ENCODE measurements around the gene C9orf43.
"Not testable (repeated sequence)": the region's sequence is repeated elsewhere in the genome, so short reads cannot be mapped to it uniquely, and the experiment has no call there.

Gene C9orf43

DNA sequence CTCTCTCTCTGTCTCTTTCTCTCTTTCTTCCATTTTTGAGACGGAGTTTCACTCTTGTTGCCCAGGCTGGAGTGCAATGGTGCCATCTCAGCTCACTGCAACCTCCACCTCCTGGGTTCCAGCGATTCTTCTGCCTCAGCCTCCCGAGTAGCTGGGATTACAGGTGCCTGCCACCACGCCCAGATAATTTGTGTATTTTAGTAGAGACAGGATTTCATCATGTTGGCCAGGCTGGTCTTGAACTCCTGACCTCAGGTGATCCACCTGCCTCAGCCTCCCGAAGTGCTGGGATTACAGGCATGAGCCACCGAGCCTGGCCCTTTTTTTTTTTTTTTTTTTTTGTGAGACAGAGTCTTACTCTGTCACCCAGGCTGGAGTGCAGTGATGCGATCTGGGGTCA, 29.1 kb upstream of the C9orf43 start:
- DNase-seq (ENCODE audit: low read depth), result not testable (repeated sequence)

DNA sequence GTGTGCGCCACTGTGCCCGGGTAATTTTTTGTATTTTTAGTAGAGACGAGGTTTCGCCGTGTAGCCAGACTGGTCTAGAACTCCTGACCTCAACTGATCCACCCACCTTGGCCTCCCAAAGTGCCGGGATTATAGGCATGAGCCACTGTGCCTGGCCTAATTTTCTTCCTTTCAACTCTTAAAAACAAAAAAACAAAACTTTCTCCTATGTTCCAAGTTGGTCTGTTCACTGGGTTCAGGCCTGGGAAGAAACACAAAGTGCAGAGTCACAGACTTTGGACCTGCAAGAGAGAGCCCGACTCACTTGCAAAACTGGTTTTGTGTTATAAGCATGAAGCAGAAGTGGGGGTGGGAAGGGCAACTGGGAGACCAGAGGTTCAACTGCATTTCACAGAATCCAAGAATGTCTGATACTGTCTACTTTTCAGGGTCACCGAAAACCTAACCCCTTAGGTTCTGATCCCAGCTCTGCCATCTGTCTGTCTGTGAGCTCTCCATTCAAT, 28.6 kb upstream of the C9orf43 start:
- no peak for DNase-seq (ENCODE audit: low read depth)

DNA sequence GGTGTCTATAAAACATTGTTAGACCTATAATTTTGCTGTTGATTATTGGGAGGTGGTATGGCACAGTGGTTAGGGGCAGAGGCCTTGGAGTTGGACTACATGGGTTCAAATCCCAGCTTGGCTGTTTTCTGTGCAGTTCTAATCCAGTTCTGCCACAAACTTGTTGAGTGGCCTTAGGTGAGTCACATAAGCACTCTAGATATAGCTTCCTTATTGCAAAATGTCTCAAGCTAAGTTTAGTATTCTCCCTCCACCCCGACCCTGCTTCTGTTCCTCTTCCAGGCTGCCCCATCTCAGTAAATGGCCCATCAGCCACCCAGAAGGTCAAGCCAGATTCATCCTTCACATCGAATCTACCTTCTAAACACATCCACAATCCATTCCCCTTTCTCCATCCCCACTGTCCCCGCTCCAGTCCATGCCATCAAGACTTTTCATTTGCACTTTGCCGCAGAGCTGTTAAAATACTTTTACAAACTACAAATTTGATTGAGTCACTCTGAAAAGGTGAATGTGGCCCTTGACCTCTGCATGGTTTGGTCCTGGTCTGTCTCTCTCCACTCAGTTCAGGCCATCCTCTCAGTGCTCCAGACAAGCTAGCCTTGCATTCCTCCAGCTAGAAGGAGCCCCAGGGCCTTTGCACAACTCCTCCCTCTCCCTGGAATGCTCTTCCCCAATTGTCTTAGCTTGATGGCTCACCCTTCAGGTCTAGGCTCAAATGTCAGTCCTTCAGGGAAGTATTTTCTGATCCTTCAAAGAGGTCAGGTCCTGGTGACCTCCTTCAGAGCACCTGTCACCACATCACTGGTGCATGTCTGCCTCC, 23.8 kb upstream of the C9orf43 start:
- no peak for DNase-seq (ENCODE audit: low read depth)

DNA sequence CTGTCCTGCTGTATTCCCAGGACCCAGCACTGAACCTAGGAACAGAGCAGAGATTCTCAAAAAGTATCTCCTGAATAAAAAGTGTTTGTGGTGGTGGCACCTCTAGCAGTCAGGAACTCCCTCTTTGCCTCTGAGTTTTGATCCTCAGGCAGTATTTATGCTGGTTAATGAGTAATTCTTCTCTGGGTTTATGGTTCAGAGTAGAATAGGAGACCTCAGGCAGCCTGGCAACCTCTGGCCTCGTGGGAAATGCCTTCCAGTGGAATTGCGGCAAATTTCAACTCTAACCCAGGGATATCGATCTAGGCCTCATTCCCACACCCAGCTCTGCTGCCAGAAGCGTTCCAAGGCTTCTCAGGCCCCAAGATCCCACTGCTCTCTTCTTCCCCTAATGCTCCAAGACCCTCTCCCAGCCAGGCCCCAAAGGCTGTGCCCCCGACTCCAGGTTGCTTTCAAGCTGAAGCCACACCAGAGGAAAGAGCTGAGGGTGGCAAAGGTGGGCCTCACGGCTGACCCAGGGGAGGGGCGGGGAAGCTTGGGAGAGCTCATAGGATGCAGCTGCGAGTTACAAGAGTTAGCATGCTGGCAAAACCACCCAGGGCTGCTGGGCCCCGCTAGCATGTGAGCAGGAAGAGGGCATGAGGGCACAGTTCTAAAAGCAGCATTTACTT, 22.9 kb upstream of the C9orf43 start:
- no peak for DNase-seq (ENCODE audit: low read depth)

DNA sequence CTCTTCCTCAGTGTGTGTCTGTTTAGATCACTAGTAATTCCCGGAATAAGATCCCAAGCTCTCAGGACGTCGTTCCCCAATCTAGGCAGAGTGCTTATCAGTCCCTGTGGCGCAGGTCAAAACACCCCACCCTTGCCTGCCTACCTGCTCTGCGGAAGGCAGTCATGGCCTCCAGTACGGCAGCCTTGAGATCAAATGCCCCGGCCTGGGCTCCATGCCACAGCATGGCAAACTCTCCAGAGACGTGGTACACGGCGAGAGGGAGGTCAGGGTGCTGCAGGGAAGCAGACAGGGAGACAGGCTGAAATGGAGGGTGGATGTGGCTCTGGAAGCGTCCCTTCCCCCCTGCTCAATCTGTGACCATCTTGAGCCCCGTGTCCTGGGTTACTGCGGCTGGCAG, 21.7 kb upstream of the C9orf43 start:
- DNase-seq (ENCODE audit: low read depth), result no peak

DNA sequence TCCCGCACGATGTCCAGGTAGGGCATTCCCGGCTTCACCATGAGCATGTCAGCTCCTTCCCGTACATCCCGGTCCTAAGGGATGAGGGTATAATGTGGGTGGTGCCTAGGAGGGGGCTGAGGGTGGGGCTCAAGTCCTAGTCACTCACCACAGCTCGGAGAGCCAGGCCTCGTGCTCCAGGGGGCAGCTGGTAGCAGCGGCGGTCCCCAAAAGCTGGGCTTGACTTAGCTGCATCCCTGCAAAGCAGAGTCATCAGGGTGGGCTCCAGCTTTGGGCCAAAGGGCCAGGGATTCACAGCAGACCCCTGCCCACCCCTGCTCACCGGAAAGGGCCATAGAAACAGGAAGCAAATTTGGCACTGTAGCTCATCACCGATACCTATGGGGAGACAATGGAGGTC, 21.1 kb upstream of the C9orf43 start:
- DNase-seq (ENCODE audit: low read depth), result no peak

DNA sequence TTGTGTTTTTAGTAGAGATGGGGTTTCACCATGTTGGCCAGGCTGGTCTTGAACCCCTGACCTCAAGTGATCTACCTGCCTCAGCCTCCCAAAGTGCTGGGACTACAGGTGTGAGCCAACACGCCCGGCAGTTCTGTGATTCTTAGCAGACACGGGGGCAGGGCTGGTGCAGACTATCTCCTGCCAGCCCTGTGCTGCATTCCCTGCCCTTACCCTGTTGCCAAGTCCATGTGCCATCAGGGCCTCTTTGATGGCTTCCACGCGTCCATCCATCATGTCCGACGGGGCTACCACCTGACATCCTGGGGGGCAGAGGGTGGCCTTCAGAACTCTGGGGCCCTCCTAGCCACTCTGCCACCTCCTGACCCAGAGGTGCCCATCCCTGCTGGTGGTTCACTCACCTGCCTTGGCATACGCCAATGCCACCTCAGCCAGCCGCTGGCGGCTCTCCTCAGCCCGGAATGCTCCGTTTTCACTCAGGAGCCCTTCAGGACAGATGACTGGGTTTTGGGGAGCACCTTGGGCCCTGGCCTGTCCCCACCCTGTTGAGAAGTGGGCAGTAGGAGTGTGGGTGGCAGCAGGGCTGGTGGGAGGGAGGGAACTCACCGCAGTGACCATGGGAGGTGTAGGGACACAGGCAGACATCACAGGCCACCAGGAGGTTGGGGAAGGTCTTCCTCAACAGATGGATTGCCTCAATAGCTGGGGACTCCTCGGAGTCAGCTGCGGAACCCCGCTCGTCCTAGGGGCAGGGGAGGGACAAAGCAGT, 20.2 kb upstream of the C9orf43 start:
- DNase-seq (ENCODE audit: low read depth), result no peak

DNA sequence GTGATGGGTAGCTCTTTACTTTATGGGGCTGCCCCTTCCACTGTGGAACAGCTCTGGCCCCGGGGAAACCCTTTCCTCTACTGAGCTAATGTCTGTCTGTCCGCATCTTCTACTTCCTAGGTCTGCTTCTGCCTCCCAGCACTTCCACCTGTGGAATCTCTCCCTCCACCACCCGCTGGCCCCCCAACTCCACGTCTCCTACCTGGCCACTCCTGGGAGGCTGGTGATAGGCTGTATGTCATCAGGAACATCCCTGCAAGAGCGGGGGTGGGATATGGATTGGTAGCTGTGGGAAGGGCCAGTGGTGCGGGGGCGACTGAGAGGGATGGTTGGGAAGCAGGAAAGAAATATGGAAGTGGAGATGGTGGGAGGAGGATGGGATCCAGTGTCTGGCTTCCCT, 18.6 kb upstream of the C9orf43 start:
- DNase-seq (ENCODE audit: low read depth), result no peak

DNA sequence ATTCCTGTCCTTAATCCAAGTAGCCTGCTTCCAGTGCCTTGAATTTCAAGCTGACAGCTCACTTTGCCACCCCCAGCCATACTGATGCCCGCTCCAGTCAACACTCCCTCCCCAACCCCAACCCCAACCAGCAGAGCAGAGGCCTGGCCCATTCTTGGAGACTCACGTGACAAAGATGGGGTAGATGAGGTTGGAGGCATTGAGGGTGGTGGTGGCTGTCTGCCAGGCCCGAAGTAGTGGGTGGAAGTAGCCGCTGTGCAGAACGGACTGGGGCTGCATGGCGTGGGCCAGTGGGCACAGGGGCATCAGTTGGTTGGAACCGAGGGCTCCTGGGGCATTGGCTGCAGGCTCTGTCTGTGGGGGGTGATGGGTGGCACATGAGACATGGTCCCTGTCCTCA, 17.3 kb upstream of the C9orf43 start:
- no peak for DNase-seq (ENCODE audit: low read depth)

DNA sequence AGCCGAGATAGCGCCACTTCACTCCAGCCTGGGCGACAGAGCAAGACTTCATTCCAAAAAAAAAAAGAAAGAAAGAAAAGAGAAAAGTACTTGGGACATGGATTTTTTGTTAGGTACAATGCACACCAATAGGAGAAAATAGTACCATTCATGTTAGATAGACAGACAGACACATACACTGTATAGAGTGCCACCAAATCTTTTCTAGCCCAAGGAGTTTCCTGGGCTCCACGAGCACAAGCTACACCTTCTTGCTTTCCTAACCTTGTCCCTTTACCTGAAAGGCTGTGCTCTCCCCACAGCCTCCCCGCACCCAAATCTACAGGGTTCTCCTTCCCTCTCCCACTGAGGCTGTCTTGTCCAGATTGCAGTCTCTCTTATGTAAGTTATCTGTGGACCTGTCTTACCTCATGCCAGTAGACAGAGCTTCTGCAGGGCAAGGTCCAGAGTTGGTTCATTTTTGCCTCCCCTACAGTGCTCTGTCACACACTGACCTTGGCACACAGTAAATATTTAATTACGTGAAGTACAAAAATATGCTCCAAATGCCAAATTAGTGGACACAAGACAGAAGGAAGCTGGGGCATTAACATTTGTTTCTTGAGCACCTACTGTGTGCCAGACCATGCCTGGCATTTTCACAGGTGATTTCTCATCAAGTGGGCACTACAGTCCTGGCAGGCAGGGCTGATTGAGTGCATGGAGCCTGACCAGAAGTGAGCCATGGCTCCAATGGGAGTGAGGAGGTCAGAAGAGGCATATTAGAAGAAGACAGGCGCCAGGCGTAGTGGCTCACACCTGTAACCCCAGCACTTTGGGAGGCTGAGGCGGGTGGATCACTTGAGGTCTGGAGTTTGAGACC, 15.3 kb upstream of the C9orf43 start:
- no peak for DNase-seq (ENCODE audit: low read depth)

DNA sequence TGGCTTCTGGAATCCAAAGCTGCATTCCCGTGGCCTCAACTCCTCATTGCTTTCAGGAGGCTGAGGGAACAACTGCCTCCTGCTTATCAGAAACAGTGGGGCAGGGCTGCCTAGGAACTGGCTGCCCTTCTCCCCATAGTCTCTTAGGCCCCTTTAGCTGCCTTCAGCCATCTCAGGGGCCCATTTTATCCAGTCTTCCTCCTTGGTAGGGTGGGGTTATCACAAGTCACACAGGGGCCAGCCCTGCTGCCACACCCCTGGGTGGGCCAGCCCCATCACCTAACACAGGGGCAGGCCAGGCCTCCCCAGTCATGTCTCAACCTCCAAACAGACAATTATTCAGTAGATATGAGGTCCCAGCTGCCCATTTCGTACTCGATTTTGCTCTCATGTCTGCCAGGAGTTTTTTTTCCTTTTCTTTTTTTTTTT, 13.3 kb upstream of the C9orf43 start:
- no peak for DNase-seq (ENCODE audit: low read depth)

DNA sequence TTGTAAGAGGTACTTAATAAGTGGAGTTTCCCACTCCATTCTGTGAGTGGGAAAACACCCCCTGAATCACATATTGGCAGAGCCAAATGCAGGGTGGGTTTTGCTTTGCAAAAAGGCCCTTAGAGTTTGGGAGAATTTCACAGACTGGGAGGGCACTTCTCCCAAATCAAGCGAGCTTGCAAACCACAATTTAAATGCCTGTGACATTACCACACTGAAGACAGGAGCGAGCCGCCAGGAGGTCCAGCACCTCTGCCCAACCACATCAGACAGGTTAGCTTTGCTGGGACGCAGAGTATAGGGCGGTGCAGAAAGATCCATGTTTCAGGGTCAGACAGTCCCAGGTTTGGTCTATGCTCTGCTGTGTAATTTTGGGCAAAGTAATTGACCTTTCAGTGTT, 11.8 kb upstream of the C9orf43 start:
- DNase-seq (ENCODE audit: low read depth), result no peak

DNA sequence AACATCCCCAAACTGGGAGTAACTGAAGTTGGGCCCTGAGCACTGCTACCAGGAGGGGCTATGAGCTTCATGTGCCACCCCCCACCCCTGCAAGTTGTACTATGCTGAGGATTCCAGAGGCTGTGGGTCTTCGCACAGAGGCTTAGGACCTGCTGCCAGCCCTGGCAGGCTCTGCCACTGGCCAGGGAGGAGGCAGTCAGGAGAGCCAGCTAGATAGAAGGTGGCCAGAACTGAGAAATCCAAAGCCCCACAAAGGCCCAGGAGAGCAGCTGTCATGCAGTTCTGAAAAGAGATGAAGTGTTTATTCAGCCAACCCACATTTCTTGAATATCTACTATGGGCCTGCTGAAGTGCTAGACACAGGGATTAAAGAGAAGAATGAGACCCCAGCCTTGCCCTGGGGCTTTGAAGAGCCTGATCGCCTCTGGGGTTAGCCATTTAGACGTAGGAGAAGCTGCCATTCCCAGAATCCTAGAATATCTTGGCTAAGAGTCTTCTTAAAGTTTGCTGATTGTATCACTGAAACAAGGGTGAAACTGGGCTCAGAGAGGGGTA, 10.8 kb upstream of the C9orf43 start:
- no peak for DNase-seq (ENCODE audit: low read depth)

DNA sequence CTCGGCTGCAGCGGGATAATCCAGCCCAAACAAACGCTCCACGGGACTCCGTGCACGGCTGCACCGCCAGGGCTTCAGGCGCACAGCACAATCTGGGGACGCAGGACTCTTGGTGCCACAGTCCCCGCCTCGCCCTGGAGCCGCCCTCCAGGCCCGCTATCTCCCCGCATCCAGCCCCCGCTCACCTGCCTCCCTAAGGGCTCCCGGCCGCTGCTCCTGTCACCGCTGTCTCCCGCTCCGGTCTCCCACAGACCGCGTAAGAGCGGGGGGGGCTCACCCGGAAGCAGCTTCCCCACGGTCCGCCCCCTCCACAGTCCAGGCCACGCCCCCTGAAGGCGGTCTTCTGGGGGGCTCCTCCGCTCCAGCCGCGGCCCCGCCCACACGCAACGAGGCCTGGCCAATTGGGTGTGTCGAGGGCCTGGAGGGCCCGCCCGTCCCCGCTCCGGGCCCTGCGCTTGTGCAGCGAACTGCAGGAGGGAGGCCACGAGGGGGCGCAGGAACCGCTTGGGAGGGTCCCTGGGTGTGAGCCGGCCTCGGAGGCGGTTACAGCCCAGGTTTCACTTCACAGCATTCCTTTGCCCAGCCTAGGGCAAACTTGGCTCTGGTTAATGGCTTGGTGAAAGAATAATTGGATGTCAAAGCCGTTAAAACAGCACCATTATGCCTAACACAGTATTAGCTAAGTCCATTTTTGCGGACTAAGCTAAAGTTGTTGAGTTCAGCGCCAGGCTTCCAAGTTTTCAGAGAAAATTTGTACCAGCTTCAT, 9.3 kb upstream of the C9orf43 start, which contains the start of gene ALAD:
Gene ALAD, minus strand, starts transcription at position 258 of the 766 bp plus-strand sequence. CDS start 7,725 bp downstream, outside the sequence.
- DNase-seq (ENCODE audit: low read depth), result peak; percentile 85

DNA sequence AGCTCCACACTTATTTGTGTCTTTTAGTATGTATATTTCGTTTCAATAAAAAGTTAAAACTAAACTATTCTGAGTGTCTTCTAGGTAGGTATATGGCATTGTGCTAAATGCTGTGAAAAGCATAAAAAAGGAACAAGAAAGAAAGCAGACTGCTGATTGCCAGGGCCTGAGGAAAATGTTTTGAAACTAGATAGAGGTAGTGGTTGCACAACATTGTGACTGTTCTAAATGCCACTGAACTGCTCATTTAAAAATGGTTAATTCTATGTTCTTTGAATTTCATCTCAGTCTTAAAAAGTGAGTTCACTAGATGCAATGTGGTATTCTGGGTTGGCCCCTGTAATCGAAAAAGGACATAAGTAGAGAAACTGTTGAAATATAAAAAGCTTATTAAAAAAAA, 6.9 kb upstream of the C9orf43 start:
- DNase-seq (ENCODE audit: low read depth), result no peak

DNA sequence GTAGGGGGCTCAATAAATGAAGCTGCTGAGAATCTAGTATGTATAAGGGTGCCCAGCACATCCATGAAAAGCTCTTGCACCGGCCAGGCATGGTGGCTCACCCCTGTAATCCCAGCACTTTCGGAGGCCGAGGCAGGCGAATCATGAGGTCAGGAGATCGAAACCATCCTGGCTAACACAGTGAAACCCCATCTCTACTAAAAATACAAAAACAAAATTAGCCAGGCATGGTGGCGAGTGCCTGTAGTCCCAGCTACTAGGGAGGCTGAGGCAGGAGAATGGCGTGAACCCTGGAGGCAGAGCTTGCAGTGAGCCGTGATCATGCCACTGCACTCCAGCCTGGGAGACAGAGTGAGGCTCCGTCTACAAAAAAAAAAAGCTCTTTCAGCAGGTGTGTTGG, 4.2 kb upstream of the C9orf43 start:
- not testable (repeated sequence) for DNase-seq (ENCODE audit: low read depth)

DNA sequence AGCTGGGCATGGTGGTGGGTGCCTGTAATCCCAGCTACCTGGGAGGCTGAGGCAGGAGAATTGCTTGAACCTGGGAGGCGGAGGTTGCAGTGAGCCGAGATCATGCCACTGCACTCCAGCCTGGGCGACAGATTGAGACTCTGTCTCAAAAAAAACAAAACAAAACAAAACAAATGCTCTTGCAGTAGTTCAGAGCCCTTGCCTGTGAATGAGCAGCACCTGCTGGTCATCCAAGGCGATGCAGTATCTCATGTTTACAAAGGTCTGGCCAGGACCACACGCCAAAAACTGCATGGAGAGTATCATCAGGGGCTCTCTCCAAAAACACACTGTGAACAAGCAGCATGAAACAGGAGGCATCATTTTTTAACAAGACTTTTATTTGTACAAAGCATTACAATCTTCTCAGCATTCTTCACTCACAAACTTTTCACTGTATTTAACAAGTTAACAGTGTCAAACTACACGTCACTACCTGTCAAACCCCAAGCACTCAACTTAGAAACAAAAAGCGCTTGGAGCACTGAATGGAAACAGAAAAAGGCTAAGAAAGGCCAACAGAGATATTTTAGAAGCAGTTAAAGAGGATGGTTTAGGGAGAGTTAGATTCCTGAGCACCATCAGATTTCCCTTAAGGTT, 3.6 kb upstream of the C9orf43 start:
- DNase-seq (ENCODE audit: low read depth), result not testable (repeated sequence)

DNA sequence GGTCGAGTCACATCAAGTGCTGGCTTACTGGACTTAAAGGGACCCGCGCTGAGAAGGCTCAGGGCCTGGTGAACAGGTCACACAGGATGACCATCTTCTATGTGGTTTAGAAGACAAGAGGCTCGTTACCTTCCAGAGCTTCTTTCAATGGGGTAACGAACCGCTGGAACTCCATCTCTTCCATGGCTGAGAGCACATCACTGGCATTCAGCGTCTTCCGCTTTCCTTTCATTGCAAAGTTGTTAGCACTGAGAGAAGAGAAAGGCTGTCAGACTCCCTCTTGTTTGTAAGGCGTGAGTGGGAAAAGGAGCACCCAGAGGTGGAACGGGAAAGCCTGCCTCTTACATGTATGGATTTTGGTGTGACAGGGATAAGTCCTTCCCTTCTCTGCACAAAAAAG, 1.1 kb upstream of the C9orf43 start:
- no peak for DNase-seq (ENCODE audit: low read depth)

DNA sequence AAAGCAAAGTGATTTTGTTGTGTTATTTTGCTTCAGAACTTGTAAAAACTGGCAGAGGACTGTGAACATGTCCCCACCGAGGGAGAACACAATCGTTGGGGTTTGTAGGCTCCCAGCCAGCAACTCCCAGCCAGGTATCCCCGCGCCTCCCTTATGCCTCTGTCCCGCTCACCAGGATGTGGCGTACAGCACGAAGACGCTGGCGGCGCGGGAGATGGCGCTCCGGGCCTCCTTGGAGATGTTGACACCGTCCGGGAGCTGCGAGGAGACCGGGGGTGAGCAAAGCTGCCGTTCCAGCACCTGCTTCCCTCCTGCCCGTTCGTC, 702 bp upstream of the C9orf43 start:
- DNase-seq (ENCODE audit: low read depth), result no peak

DNA sequence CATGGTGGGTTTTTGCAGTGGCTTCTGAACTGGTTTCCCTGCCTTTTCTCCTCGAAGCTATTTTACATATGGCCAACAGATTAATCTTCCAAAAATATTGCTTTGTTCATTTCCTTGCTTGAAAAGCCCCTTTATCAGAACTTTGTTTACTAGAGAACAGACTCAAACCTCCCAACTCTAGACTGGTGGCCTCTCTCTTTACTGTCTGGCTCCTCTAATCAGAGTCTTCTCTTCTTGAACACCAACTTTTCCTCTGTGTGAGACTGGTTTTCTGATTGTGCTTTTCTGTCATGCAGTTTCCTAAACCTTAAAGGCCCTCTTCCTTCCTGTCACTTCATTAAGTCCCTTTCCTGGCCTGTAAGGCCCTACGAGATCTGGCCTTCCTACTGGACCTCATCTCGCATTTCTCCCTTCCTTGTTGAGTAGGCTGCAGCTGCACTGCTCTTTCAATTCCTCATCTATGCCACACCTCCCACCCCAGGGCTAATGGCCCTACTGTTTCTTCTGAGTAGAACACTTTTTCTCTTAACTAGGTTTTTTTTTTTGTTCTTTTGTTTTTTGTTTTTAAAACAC, 5.7 kb downstream of the C9orf43 start:
- DNase-seq (ENCODE audit: low read depth), result no peak

Data from non-pigmented ciliary epithelial cell (primary cell).